ENCODE data around the gene MYH16. TPM values are rescaled to one million over a fixed set of nuclear protein-coding genes. Genes with fewer than 3 reads are reported as not detected.
"Not testable (repeated sequence)": the region's sequence is repeated elsewhere in the genome, so short reads cannot be mapped to it uniquely, and the experiment has no call there.

MYH16 gene
- total RNA-seq, 1 donor from 2014 or later = not detected

DNA sequence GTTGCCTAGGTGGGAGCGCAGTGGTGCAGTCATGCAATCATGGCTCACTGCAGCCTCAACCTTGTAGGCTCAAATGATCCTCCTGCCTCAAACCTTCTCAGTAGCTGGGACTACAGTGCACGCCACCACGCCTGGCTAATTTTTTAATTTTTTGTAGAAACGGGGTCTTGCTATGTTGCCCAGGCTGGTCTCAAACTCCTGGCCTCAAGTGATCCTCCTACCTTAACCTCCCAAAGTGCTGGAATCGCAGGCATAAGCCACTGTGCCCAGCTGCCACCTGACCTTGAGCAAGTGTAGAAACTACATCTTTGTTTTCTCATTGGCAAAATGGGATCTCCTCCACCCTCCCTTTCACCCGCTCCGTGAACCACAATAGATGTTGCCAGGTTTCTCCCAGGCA lies 15.0 kb upstream of the MYH16 start:
- no peak for DNase-seq (ENCODE audit: low spot score)

DNA sequence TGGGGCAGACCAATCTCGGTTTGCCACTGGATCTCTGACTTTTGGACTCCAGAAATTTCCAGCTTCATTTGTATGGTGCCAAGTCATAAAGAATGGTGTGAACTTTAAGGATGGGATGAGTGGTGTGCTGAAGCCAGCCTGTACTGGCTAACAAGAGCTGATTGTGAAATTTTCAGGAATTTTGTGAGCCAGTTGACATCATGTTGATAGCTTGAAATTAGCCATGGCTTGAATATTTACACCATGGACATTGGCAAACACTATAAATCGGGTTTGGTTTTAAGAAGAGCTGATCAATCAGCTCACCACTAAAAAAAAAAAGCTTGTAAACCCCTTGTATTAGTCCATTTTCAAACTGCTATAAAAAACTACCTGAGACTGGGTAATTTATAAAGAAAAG lies 14.1 kb upstream of the MYH16 start:
- no peak for DNase-seq (ENCODE audit: low spot score)

DNA sequence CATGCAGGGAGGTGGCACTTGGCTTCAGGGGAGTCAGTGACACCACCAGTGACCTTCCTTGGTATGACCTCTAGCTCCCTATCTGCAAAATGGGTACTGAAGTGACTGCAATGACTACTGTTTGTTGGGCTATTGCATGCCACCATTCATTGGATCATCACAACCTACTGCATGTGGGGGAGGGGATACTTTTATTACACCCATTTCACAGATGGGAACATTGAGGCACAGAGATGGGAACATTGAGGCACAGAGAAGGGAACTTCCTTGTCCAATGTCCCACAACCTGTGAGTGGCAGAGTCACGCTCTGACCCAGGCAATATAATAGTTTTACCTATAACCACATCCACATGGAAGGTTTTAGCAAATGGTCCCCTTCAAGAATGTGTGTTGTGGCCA lies 12.2 kb upstream of the MYH16 start:
- no peak for DNase-seq (ENCODE audit: low spot score)

DNA sequence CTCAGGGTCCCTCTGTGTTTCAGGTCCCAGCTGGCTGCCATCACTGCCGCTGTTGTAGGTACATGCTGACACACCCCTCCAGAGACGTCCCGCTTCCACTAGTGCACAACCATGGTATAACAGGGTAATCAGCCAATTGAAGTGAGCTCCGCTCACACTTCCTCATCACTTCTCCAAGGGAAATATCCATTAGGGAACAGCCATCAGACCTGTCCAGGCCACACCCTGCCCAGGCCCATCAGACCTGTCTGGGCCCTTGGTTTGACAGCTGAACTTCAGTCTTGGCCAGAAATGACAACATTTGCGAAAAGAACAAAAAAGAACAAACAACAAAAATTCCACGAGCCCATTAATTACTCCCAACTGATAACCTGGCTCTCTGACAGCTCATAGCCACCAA lies 11.0 kb upstream of the MYH16 start:
- DNase-seq (ENCODE audit: low spot score) = no peak

DNA sequence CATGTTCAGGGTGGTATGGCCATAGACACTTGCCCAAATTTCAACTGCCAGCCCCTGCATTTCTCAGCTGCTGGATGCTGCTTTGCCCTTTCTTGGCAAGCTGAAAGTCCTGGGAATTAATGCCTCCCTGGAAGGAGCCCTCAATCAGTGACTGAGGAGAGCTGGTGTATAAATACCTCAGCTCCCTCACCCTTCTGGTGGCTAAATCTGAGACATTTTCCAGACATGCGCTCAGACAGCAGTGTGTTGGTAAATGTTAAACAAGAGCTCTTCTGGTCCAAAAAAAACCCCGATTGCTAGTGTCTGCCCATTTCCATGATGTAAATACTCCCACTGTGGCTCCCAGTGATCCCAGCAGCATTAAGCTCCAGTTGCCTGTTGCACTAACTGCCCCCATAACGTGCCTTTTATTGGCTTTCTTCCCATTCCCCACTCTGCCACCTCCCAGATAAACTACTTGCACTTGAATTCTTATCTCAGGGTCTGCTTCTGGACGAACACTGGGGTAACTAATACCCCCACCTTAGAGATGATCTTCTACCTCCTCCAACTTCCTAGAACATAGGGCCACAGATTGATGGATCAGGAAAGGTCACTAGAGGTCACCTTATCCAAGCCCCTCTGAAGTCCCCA lies 6.7 kb upstream of the MYH16 start:
- DNase-seq (ENCODE audit: low spot score) = no peak

DNA sequence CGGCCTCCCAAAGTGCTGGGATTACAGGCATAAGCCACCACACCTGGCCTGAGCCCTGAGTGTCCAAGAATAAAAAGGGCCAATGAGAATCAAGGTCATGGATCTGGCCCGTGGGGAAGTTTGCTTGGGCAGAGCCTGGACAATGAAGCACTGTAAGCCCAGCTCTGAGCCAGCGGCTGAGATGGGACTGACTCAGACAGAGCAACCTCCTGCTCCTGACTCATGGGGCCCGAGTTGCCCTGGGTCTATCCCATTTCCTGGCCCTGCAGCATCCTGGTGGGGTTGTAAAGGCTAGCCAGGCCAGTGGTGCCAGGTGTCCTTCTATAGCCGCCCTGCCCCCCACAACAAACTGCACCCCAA lies 5.2 kb upstream of the MYH16 start:
- no peak for DNase-seq (ENCODE audit: low spot score)

DNA sequence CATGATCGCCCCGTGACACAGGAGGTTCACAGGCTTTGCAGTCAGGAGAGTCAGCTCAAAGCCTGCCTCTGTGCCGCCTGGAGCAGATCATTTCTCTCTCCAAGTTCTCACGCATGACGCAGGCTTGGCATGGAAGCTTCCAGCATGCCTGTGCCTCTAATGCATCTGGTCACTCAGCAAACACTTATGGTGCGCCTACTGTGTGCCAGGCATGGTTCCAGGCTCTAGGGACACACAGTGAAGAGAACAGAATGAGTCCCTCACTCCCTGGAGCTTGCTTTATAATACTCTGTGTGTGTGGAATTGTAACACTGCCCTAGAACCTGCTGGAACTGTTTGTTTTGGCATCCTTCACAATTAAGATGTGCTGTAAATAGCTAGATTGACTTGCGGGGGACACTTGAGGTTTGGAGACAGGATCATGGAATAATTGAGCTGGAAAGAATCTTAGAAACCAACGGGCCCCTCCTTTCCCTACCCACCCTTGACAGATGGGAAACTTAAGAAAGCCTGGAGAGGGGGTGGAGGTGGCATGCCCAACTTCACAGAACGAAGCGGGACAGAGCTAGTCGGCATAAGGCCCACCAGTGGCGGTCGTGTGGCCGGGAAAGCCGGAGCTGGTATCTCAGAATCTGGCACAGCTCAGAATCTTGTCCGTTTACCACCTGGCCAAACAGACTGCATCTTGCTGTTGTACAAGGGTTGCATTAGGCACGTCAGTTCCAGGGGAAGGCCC lies 4.6 kb upstream of the MYH16 start:
- DNase-seq (ENCODE audit: low spot score) = no peak

DNA sequence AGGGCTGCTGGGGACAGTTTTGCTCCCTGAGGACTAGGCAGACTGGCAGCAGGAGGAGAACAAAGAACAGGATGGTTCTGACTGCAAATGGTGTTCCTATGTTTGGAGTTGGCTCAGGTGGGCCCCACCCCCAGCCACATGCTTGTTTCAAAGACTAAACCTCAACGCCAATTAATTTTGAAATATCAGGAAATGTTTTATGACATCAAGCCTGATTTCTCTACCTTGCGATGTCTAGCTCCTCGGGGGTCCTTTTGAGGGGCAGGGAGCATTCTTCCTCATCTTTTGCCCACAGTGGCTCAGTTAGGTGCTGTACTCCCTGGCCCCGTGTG lies 4.1 kb upstream of the MYH16 start:
- DNase-seq (ENCODE audit: low spot score) = no peak

DNA sequence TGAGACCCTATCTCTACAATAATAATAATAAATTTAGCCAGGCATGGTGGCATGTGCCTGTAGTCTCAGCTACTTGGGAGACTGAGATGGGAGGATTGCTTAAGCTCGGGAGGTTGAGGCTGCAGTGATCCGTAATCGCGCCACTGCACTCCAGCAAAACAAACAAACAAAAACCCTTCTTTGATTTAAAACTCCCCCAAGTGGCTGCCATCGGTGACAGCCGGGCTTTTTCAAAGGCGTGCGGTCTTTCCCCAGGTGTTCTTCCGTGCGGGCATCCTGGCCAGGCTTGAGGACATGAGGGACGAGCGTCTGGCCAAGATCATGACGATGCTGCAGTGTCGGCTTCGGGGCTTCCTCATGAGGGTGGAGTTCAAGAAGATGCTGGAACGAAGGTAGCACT lies 1.9 kb upstream of the MYH16 start:
- no peak for DNase-seq (ENCODE audit: low spot score)

DNA sequence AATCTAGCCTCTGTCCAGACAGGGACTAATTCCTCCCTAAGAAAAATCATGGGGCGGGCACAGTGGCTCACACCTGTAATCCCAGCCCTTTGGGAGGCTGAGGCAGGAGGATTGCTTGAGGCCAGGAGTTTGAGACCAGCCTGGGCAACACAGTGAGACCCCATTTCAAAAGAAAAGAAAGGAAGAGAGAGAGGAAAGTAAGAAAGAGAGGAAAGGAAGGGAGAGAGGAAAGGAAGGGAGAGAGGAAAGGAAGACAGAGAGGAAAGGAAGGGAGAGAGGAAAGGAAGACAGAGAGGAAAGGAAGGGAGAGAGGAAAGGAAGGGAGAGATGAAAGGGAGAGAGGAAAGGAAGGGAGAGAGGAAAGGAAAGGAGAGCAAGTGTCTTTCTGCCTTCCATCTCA lies 922 bp downstream of the MYH16 start:
- DNase-seq (ENCODE audit: low spot score) = not testable (repeated sequence)

DNA sequence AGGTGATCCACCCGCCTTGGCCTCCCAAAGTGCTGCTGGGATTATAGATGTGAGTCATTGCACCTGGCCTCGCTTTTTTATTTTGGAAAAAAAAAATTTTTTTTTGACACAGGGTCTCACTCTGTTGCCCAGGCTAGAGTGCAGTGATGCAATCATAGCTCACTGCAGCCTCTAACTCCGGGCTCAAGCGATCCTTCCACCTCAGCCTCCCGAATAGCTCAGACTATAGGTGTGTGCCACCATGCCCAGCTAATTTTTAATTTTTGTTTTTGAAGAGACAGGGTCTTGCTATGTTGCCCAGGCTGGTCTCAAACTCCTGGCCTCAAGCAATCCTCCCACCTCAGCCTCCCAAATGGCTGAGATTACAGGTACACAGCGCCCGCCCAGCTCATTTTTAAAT lies 2.3 kb downstream of the MYH16 start:
- not testable (repeated sequence) for DNase-seq (ENCODE audit: low spot score)

DNA sequence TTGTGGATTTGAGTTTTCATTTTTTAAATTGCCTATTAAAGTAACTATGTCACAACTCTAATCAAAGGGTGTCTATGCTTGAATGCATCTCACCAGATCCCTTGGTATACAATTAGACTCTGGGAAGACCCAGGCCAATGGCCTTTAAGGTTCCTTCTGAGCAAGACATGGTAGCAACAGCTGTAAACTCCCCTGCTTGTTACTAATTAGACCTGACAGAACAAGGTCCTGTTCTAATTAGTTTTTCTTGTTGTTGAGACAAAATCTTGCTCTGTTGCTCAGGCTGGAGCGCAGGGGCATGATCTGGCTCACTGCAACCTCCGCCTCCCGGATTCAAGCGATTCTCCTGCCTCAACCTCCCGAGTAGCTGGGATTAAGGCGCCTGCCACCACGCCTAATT lies 2.9 kb downstream of the MYH16 start:
- no peak for DNase-seq (ENCODE audit: low spot score)

DNA sequence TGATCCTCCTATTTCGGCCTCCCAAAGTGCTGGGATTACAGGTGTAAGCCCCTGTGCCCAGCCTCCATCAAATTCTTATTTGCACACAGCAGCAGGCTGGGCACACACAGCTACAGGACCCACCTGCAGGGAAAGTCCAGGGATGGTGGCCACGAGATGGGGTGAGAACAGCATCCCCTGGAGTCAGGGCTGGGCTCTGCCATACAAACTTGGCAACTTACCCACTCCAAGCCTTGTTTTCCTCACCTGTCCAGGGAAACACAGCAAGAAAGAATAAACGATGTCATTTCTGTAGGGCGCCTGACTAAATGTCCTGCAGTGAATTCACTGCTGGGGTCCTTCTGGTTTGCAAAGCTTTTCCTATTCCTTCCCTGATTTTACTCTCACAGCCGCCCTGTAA lies 5.5 kb downstream of the MYH16 start:
- DNase-seq (ENCODE audit: low spot score) = no peak

DNA sequence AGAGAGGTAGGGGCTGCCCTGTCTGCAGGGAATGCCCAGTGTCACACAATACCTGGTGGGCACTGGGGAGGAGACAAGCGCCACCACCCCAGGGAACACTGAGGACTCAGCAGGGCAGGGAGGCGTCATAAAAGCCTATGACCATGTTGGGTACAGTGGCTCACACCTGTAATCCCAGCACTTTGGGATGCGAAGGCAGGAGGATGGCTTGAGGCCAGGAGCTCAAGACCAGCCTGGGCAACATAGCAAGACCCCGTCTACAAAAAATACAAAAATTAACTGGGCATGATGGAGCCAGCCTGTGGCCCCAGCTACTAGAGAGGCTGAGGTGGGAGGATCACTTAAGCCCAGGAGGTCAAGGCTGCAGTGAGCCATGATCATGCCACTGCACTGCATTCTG lies 11.5 kb downstream of the MYH16 start:
- DNase-seq (ENCODE audit: low spot score) = not testable (repeated sequence)

DNA sequence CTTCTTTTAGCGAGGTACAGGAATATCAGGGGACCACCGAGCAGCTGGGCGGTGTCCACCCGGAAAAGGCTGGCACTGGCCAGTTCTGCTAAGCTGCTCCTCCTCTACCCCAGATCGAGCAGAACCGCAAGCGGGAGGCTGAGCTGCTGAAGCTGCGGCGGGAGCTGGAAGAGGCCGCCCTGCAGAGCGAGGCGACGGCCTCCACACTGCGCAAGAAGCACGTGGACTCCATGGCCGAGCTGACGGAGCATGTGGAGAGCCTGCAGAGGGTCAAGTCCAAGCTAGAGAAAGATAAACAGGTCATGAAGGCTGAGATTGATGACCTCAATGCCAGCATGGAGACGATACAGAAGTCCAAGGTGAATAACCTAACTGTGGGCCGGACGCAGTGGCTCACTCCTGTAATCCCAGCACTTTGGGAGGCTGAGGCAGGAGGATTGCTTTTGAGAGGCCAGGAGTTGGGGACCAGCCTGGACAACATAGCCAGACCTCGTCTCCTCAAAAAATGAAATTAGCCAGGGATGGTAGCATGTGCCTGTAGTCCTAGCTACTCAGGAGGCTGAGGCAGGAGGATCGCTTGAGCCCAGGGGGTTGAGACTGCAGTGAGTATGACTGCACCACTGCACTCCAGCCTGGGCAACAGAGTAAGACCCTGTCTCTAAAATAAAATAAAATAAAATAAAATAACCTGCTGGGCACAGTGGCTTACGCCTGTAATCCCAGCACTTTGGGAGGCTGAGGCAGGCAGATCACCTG lies 15.3 kb downstream of the MYH16 start:
- DNase-seq (ENCODE audit: low spot score) = no peak

DNA sequence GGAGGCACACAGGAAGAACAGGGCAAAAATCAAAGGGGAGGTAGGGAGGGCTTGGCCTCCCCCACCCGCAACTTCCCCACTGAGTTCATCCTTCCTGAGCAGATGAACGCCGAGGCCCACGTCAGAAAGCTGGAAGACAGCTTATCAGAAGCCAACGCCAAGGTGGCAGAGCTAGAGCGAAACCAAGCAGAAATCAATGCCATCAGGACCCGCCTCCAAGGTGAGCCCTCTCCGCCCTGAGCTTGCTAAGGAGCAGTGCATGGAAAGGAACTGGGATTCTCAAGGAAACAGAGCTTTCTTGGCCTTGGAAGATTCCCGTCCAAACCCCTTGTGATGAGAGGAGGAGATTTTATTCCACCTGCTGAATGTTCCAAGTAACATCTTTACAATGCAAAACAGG lies 16.5 kb downstream of the MYH16 start:
- DNase-seq (ENCODE audit: low spot score) = no peak

DNA sequence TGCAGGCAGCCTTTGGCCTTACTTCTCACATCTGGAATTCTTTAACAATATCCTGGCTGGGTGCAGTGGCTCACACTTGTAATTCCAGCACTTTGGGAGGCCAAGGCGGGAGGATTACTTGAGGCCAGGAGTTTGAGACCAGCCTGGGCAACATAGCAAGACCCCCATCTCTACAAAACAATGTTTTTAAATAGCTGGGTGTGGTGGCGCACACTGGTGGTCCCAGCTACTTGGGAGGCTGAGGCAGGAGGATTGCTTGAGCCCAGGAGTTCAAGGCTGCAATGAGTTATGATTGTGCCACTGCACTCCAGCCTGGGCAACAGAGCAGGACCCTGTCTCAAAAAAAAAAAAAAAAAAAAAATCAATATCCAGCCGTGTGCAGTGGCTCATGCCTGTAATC lies 17.5 kb downstream of the MYH16 start:
- DNase-seq (ENCODE audit: low spot score) = not testable (repeated sequence)

DNA sequence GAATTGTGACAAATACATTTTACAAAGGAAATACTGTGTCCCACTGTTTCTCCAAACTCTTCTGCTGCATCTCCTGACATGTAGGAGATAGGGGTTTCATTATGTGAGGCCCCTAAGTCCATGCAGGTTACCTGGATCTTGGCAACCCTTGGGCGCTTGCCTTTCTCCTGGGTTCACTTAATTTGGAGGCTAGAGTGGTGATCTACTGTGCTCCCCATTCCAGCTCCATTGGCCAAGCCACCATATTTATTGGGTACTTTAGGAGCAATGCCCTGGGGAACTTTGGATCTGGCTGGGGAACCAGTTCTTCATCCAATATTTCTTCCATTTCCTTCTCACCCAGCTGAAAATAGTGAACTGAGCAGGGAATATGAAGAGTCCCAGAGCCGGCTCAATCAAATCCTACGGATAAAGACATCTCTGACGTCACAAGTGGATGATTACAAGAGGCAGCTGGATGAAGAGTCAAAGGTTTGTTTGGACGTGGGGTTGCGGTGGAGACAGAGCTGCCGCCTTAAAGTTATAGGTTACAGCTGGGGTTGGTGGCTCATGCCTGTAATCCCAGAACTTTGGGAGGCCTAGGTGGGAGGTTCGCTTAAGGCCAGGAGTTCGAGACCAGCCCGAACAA lies 18.5 kb downstream of the MYH16 start:
- DNase-seq (ENCODE audit: low spot score) = peak; percentile 44

DNA sequence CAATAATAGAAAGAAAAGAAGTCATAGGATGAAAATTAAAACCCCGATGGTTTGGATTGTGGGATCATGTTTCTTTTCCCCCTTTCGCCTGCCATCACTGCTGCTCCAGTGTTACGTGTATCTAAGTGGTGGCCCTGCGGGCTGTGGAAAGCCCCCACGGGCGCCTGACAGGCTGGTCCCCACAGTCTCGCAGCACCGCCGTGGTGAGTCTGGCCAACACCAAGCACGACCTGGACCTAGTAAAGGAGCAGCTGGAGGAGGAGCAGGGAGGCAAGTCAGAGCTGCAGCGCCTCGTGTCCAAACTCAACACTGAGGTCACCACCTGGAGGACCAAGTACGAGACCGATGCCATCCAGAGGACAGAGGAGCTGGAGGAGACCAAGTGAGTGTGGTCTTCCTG lies 19.5 kb downstream of the MYH16 start:
- no peak for DNase-seq (ENCODE audit: low spot score)

DNA sequence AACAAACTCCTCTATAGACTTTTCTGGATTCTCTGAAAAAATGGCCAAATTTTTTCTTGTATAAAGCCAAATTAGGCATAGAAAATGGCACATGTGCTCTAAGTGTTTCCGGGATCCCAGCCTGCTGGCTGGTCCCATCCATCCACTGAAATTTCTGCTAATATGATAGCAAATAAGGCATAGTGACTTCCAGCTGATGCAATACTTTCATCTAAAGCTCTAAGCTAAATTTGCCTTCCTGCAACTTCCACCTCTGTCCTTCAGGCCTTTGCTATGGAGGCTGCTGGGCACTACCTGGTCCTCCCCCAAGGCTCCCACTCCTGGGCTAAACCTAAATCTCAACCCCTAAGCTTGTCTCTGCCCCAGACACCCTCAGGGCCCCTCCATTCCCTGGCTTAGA lies 20.5 kb downstream of the MYH16 start:
- no peak for DNase-seq (ENCODE audit: low spot score)

DNA sequence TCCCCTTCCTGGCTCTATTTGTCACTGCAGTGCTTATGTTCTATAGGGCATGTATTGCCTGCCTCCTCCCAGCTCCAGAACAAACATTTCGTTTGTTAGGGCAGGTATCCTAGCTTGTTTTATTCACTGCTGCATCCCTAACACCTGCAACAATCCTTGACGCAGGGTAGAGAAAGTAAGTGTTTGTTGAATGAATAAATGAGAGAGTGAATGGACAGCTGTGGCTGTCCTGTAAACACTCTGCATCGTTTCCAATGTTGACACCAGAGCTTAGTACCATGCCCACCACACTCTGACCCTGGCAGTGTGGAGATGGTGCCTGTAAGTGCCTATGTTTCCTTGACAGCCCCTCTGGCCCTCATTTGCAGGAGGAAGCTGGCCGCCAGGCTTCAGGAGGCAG lies 21.0 kb downstream of the MYH16 start:
- no peak for DNase-seq (ENCODE audit: low spot score)

DNA sequence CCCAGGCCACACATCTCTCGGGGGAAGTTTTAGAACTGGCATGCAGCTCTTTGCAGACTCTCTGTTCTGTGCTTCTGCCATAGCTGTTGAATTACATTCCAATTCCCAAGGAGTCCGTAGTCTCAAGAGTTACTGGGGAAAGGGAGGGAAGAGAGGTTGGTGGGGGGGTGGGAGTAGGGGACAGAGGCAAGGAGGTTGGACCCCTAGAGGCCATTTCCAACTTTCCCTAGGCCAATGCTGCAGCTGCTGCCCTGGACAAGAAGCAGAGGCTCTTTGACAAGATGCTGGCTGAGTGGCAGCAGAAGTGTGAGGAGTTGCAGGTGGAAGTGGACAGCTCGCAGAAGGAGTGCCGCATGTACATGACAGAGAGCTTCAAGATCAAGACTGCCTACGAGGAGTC lies 23.8 kb downstream of the MYH16 start:
- DNase-seq (ENCODE audit: low spot score) = no peak

DNA sequence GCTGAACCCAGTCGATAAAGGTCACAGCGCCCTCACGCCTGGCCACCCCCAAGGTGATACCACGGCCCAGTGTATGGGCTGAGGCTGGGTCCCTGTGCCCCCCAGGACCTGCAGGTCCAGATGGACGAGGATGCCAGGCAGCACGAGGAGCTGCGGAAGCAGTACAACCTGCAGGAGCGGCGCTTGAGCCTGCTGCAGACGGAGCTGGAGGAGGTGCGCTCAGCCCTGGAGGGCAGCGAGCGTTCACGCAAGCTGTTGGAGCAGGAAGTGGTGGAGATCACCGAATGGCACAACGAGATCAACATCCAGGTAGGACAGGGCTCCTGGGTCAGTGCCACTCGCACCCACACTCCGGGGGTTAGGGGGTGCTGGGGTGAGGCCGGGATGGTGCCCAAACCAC lies 28.9 kb downstream of the MYH16 start:
- DNase-seq (ENCODE audit: low spot score) = no peak
